Measurements from ENCODE around the gene SPATA9. TPM values are rescaled to one million over a fixed set of nuclear protein-coding genes. Genes with fewer than 3 reads are reported as not detected.
"Not testable (repeated sequence)": the region's sequence is repeated elsewhere in the genome, so short reads cannot be mapped to it uniquely, and the experiment has no call there.

SPATA9 gene
- polyA plus RNA-seq, 1 experiment = 0.53 TPM

- Histone ChIP-seq H3K4me3 (ENCODE audit: low read depth, low read length) (no peak overlapping the region), H3K36me3 (ENCODE audit: control insufficient read depth, insufficient read depth, low read length) (no peaks in the 10 kb centered on the region), H3K27me3 (ENCODE audit: control insufficient read depth, insufficient read depth, low read length) (no peaks in the 10 kb centered on the region)
- TF ChIP-seq CTCF (IDR thresholded peaks at IDR 0.05; ENCODE audit: insufficient read depth, low read depth, low read length) = no peak
- POLR2A ChIA-PET = no interaction called here
- DNase-seq (ENCODE audit: low read depth) = no peak
- CTCF ChIA-PET = interaction anchor here (0.6 kb wide), 1 partner anchor 12 kb away, joined by 3 read pairs; no protein-coding TSS in a partner anchor
Observed at GRCh38 chr5:95713960-95714710, 31.3 kb upstream of the SPATA9 start.

GRCh38 chr5:95713246-95713645, 30.5 kb upstream of the SPATA9 start:
- H3K4me3 ChIP-seq (ENCODE audit: low read depth, low read length); H3K36me3 ChIP-seq (ENCODE audit: control insufficient read depth, insufficient read depth, low read length); CTCF ChIA-PET; POLR2A ChIA-PET; DNase-seq (ENCODE audit: low read depth); H3K27me3 ChIP-seq (ENCODE audit: control insufficient read depth, insufficient read depth, low read length): not testable (repeated sequence)

DNA sequence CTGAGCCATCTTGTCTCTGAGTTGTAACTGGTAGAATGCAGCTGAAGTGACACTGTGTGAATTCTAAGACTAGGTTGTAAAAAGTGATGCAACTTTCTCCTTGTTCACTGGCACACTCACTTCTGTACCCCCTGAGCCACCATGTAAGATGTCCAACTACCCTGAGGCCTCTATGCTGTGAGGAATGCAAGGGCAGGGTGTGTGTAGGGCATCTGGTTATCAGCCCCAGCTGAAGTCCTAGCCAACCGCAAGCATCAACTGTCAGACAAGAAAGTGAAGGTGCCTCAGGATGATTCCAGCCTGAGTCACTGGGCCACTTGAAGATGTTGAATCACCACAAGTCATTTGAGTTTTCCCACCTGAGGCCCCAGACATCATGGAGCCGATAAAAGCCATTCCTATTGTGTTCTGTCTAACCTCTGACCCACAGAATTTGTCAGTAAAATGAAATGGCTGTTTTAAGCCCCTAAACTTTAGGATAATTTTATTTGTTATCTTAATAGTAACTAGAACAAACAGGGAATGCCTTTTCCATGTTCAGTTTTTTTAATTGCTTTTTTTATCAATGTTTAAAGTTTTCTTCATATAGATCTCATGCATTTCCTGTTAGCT, 29.7 kb upstream of the SPATA9 start:
- ChIA-PET CTCF (interaction anchor here (1.2 kb wide), 1 partner anchor 18 kb away, joined by 4 read pairs; the partner anchor contains the start of gene RHOBTB3), POLR2A (no interaction called here)

DNA sequence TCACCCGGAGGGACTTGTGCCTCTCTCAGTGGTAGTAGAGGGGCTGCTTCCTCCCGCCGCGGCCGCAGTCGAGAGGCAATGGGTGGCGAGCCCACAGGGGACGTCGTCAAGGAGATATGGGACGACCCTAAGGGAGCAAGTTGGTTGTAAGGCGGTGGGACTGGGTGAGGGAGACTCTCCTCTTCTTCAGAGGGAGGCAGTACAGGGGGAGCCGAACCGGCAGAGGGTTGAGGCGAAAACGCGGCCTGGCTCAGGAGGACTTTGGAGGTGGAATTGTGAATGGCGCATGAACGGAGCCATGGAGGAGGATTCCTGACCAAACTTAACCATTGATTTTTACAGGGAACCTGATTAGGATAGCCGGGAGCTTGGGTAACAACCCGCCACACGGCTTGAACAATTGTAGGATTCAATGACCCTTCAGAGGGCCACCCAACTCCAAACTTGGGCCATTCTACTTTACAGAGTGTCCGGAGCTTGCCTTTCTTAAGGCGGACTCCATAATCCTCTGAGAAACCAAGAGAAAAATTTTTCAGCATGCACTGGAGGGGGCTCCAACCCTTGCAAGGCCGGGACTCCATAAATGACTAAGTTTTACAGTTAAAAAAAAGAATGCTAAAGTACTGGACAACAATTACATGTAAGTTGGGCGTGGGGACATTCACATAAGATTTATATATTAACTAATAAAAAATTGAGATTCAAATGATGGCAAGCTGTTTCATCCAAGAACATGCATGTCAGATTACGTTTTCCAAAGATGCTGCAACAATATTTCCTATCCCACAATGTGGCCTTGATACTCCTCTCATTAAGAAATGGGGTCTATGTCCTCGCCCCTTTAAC, 28.9 kb upstream of the SPATA9 start:
- DNase-seq (ENCODE audit: low read depth) = no peak
- no peak overlapping the region for H3K4me3 ChIP-seq (ENCODE audit: low read depth, low read length)
- no peaks in the 10 kb centered on the region for H3K27me3 ChIP-seq (ENCODE audit: control insufficient read depth, insufficient read depth, low read length)
- CTCF ChIA-PET = interaction anchor here (1.2 kb wide), 1 partner anchor 19 kb away, joined by 4 read pairs; the partner anchor contains the start of gene RHOBTB3
- TF ChIP-seq CTCF (IDR thresholded peaks at IDR 0.05; ENCODE audit: insufficient read depth, low read depth, low read length) = no peak
- H3K36me3 ChIP-seq (ENCODE audit: control insufficient read depth, insufficient read depth, low read length) = no peaks in the 10 kb centered on the region
- POLR2A ChIA-PET = no interaction called here

More for the DNA sequence above, 29.7 kb upstream of the SPATA9 start:
- TF ChIP-seq CTCF (IDR thresholded peaks at IDR 0.05; ENCODE audit: insufficient read depth, low read depth, low read length) = no peak
- no peaks in the 10 kb centered on the region for H3K27me3 ChIP-seq (ENCODE audit: control insufficient read depth, insufficient read depth, low read length)
- no peak overlapping the region for H3K4me3 ChIP-seq (ENCODE audit: low read depth, low read length)
- H3K36me3 ChIP-seq (ENCODE audit: control insufficient read depth, insufficient read depth, low read length) = no peaks in the 10 kb centered on the region
- DNase-seq (ENCODE audit: low read depth) = peak; percentile 46

DNA sequence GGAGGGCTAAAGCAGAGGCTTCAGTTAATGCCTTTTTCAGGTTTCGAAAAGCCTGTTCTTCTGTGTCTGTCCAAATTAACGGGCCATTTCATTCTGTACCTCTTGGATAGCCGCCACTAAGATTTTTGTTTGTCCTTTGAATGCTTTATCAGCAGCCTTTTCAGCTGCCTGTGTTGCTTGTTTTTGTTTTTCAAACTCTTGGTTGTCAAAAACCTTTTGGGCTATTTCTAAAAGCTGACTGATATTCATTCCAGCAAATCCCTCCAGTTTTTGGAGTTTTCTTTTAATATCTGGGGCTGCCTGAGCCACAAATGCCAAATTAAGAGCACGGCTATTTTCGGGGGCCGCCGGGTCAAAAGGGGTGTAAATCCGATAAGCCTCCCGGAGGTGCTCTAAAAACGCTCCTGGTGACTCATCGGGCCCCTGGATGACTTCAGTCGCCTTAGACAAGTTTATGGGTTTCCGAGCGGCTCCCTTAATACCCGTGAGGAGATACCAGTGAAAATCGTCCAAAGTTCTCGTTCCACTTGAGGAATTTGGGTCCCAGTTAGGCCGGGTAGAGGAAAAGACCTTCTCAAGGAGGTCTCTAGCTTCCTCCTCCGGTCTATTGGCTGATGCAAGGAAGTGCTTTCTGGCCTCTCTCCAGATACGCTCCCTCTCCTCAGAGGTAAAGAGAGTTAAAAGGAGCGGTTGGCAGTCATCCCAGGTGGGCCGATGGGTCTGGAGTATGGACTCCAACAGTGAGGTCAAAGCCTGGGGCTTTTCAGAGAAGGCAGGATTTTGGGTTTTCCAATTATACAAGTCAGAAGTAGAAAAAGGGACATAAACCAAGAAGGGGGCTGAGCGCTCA, 28.1 kb upstream of the SPATA9 start:
- DNase-seq (ENCODE audit: low read depth); H3K4me3 ChIP-seq (ENCODE audit: low read depth, low read length); H3K36me3 ChIP-seq (ENCODE audit: control insufficient read depth, insufficient read depth, low read length); CTCF ChIA-PET; POLR2A ChIA-PET; H3K27me3 ChIP-seq (ENCODE audit: control insufficient read depth, insufficient read depth, low read length): not testable (repeated sequence)

Measured in BJ (cell line).